T-helper 17 cell (primary cell): Measurements from ENCODE around the gene RAB1A. TPM values are rescaled to one million over a fixed set of nuclear protein-coding genes. Genes with fewer than 3 reads are reported as not detected.

Experiments
- ATAC-seq: fragments of 150-1000 bp; cut with Tn5 transposase; 2 replicates; pipeline ENCODE4 v1.10.0; 2021; ENCODE audit warnings: mild to moderate bottlenecking, moderate library complexity
- DNase-seq, 3 donors: peaks; one replicate each; pipeline versions ENCODE4 v3.0.0 to v3.0.0-alpha.2; 2020 to 2021
- H3K9me3 ChIP-seq: one replicate; pipeline ENCODE4 v1.7.0; 2013; ENCODE audit warnings: low read length, mild to moderate bottlenecking; ENCODE audit not compliant: control insufficient read depth, poor library complexity, severe bottlenecking
- H3K27ac Mint-ChIP-seq: one replicate; pipeline ENCODE4 v1.8.0; 2022; ENCODE audit warnings: mild to moderate bottlenecking, moderate library complexity, mixed read lengths
- H3K27me3 Mint-ChIP-seq: one replicate; pipeline ENCODE4 v1.8.0; 2022; ENCODE audit warnings: mixed read lengths
- H3K36me3 Mint-ChIP-seq: one replicate; pipeline ENCODE4 v1.8.0; 2022; ENCODE audit warnings: low read depth, mixed read lengths
- H3K4me1 Mint-ChIP-seq: one replicate; pipeline ENCODE4 v1.8.0; 2022; ENCODE audit warnings: mild to moderate bottlenecking, mixed read lengths
- H3K4me3 Mint-ChIP-seq: one replicate; pipeline ENCODE4 v1.8.0; 2022; ENCODE audit warnings: mild to moderate bottlenecking, moderate library complexity, mixed read lengths
- total RNA-seq, 4 donors: library from RNA in 2 of 4; stranded (reverse) in 2 of 4; gene quantifications; one replicate each; pipeline ENCODE4 v1.2.3 and lab custom pipeline; 2022 to 2026

RAB1A gene
- total RNA-seq, 2 donors from 2014 or later = 65.2 to 78.1 TPM

GRCh38 chr2:65057391-65058052 lies 72.4 kb downstream of the RAB1A start:
- Mint-ChIP-seq H3K27me3 (no peaks in the 10 kb centered on the region), H3K4me3 (peak overlapping the region; percentile 95), H3K27ac (peak overlapping the region; percentile 91), H3K36me3 (no peaks in the 10 kb centered on the region), H3K4me1 (peaks cover 43% of the 10 kb centered on the region)
- ATAC-seq (peak; percentile 59), DNase-seq (peak in 2 of 3 donors; percentile 23 to 26)
- H3K9me3 ChIP-seq = no peaks in the 10 kb centered on the region

- DNase-seq (no peak), ATAC-seq (no peak)
- peaks cover 43% of the 10 kb centered on the region for H3K4me1 Mint-ChIP-seq
- H3K4me3 Mint-ChIP-seq = peak overlapping the region; percentile 95
- H3K27ac Mint-ChIP-seq = peak overlapping the region; percentile 91
- H3K27me3 Mint-ChIP-seq = no peaks in the 10 kb centered on the region
- no peaks in the 10 kb centered on the region for H3K9me3 ChIP-seq
- no peaks in the 10 kb centered on the region for H3K36me3 Mint-ChIP-seq
These were observed 72.9 kb downstream of the RAB1A start for GRCh38 chr2:65057054-65057375.

- peak within 1 kb of the TSS; percentile 95 for H3K4me3 Mint-ChIP-seq
- H3K27ac Mint-ChIP-seq = peak within 1 kb of the TSS; percentile 91
- no peaks in the 10 kb centered on the region for H3K36me3 Mint-ChIP-seq
- no peaks in the 10 kb centered on the region for H3K9me3 ChIP-seq
- H3K4me1 Mint-ChIP-seq = peaks cover 40% of the 10 kb centered on the region
- peak; percentile 91 for ATAC-seq
- no peaks in the 10 kb centered on the region for H3K27me3 Mint-ChIP-seq
- DNase-seq = peak; percentile 90 to 94 (median 93)
These were observed 73.5 kb downstream of the RAB1A start, which contains the start of gene CEP68 for GRCh38 chr2:65056215-65057053. TSS of gene CEP68 (plus strand) at chr2:65056416. CDS start at chr2:65069445, 13,029 bp downstream.

- H3K36me3 Mint-ChIP-seq = peaks cover 4% of the 10 kb centered on the region
- DNase-seq = peak; percentile 55 to 63 (median 58)
- peaks cover 38% of the 10 kb centered on the region for H3K4me1 Mint-ChIP-seq
- no peaks in the 10 kb centered on the region for H3K27me3 Mint-ChIP-seq
- no peaks in the 10 kb centered on the region for H3K9me3 ChIP-seq
- H3K4me3 Mint-ChIP-seq = peak overlapping the region; percentile 95
- H3K27ac Mint-ChIP-seq = peak overlapping the region; percentile 84
- ATAC-seq = peak; percentile 55
These were observed 74.3 kb downstream of the RAB1A start for GRCh38 chr2:65055422-65056214.

GRCh38 chr2:65054749-65055421 lies 75.0 kb downstream of the RAB1A start:
- DNase-seq (no peak), ATAC-seq (no peak)
- no peaks in the 10 kb centered on the region for H3K9me3 ChIP-seq
- Mint-ChIP-seq H3K4me1 (peaks cover 36% of the 10 kb centered on the region), H3K36me3 (peaks cover 4% of the 10 kb centered on the region), H3K27ac (peak overlapping the region; percentile 84), H3K27me3 (no peaks in the 10 kb centered on the region), H3K4me3 (peak overlapping the region; percentile 95)

GRCh38 chr2:65053199-65053598 lies 76.7 kb downstream of the RAB1A start:
- Mint-ChIP-seq H3K36me3 (peaks cover 4% of the 10 kb centered on the region), H3K4me1 (peaks cover 28% of the 10 kb centered on the region), H3K4me3 (peak overlapping the region; percentile 59), H3K27ac (peak overlapping the region; percentile 56), H3K27me3 (no peaks in the 10 kb centered on the region)
- H3K9me3 ChIP-seq = no peaks in the 10 kb centered on the region
- DNase-seq (no peak), ATAC-seq (no peak)

- no peak overlapping the region for H3K27ac Mint-ChIP-seq
- no peak overlapping the region for H3K4me3 Mint-ChIP-seq
- no peak for DNase-seq
- ATAC-seq = no peak
- H3K4me1 Mint-ChIP-seq = peaks cover 15% of the 10 kb centered on the region
- peaks cover 4% of the 10 kb centered on the region for H3K36me3 Mint-ChIP-seq
- H3K27me3 Mint-ChIP-seq = no peaks in the 10 kb centered on the region
- H3K9me3 ChIP-seq = no peaks in the 10 kb centered on the region
These were observed 79.0 kb downstream of the RAB1A start for GRCh38 chr2:65050931-65051330.

- DNase-seq = no peak
- H3K4me1 Mint-ChIP-seq = peaks cover 8% of the 10 kb centered on the region
These were observed 80.8 kb downstream of the RAB1A start for GRCh38 chr2:65049010-65049639.

GRCh38 chr2:65046633-65047407 lies 83.1 kb downstream of the RAB1A start:
- ATAC-seq (no peak), DNase-seq (no peak)
- no peaks in the 10 kb centered on the region for H3K4me1 Mint-ChIP-seq
- H3K27me3 Mint-ChIP-seq = no peaks in the 10 kb centered on the region
- no peaks in the 10 kb centered on the region for H3K9me3 ChIP-seq
- no peak overlapping the region for H3K4me3 Mint-ChIP-seq
- H3K36me3 Mint-ChIP-seq = peaks cover 7% of the 10 kb centered on the region
- no peak overlapping the region for H3K27ac Mint-ChIP-seq

More at GRCh38 chr2:65049010-65049639, 80.8 kb downstream of the RAB1A start:
- peaks cover 7% of the 10 kb centered on the region for H3K36me3 Mint-ChIP-seq
- H3K9me3 ChIP-seq = no peaks in the 10 kb centered on the region
- ATAC-seq = no peak
- H3K27me3 Mint-ChIP-seq = no peaks in the 10 kb centered on the region
- H3K27ac Mint-ChIP-seq = no peak overlapping the region
- no peak overlapping the region for H3K4me3 Mint-ChIP-seq

GRCh38 chr2:65045651-65046050 lies 84.3 kb downstream of the RAB1A start:
- Mint-ChIP-seq H3K27ac (no peak overlapping the region), H3K4me1 (peaks cover 1% of the 10 kb centered on the region), H3K36me3 (peaks cover 3% of the 10 kb centered on the region), H3K4me3 (no peak overlapping the region), H3K27me3 (no peaks in the 10 kb centered on the region)
- DNase-seq = no peak
- H3K9me3 ChIP-seq = no peaks in the 10 kb centered on the region
- no peak for ATAC-seq

GRCh38 chr2:65044097-65044735 lies 85.7 kb downstream of the RAB1A start:
- H3K9me3 ChIP-seq = no peaks in the 10 kb centered on the region
- H3K4me1 Mint-ChIP-seq = peaks cover 9% of the 10 kb centered on the region
- H3K27ac Mint-ChIP-seq = no peak overlapping the region
- no peak overlapping the region for H3K4me3 Mint-ChIP-seq
- ATAC-seq = no peak
- H3K36me3 Mint-ChIP-seq = peaks cover 3% of the 10 kb centered on the region
- no peaks in the 10 kb centered on the region for H3K27me3 Mint-ChIP-seq
- DNase-seq = no peak
